Liver (tissue), 9 donors: ENCODE measurements around the gene WWOX. TPM values are rescaled to one million over a fixed set of nuclear protein-coding genes. Genes with fewer than 3 reads are reported as not detected.

Experiments
- DNase-seq: peaks from one replicate; pipeline ENCODE4 v3.0.0-alpha.2; 2017; ENCODE audit warnings: low spot score
- H3K27ac ChIP-seq, 2 donors: one replicate each; pipeline ENCODE4 v1.7.0; 2013; ENCODE audit warnings: inconsistent platforms in 2 of 2, low read length in 2 of 2, control low read depth in 1 of 2, low read depth in 1 of 2, mild to moderate bottlenecking in 1 of 2
- H3K27me3 ChIP-seq, 4 donors: one replicate each; pipeline versions ENCODE4 v1.6.1 to v1.7.0; 2013; ENCODE audit warnings: low read length in 3 of 4, inconsistent platforms in 1 of 4, mild to moderate bottlenecking in 1 of 4, moderate library complexity in 1 of 4; ENCODE audit not compliant: control insufficient read depth in 4 of 4, insufficient read depth in 4 of 4
- H3K36me3 ChIP-seq, 4 donors: one replicate each; pipeline versions ENCODE4 v1.6.1 to v1.7.0; 2013; ENCODE audit warnings: low read length in 3 of 4, mild to moderate bottlenecking in 3 of 4, low read depth in 1 of 4, moderate library complexity in 1 of 4; ENCODE audit not compliant: control insufficient read depth in 4 of 4, insufficient read depth in 3 of 4
- H3K4me1 ChIP-seq, 4 donors: one replicate each; pipeline versions ENCODE4 v1.6.1 to v1.7.0; 2013; ENCODE audit warnings: low read length in 3 of 4, mild to moderate bottlenecking in 3 of 4, moderate library complexity in 1 of 4; ENCODE audit not compliant: control insufficient read depth in 4 of 4, insufficient read depth in 4 of 4
- H3K4me3 ChIP-seq, 3 donors: one replicate each; pipeline versions ENCODE4 v1.6.1 to v1.7.0; 2013; ENCODE audit warnings: low read length in 3 of 3, control low read depth in 1 of 3, low read depth in 1 of 3, mild to moderate bottlenecking in 1 of 3
- H3K9ac ChIP-seq, 2 donors: one replicate each; pipeline ENCODE4 v1.7.0; 2013; ENCODE audit warnings: low read length in 2 of 2, mild to moderate bottlenecking in 2 of 2, moderate library complexity in 2 of 2, control low read depth in 1 of 2, low read depth in 1 of 2
- H3K9me3 ChIP-seq, 4 donors: one replicate each; pipeline versions ENCODE4 v1.6.1 to v1.7.0; 2013; ENCODE audit warnings: low read length in 3 of 4; ENCODE audit not compliant: control insufficient read depth in 4 of 4
- EGR1 ChIP-seq, 2 donors: IDR thresholded peaks; 2 replicates each; pipeline ENCODE4 v1.6.1; 2016 to 2018; ENCODE audit warnings: antibody characterized with exemption in 2 of 2, low read depth in 2 of 2
- FOXA1 ChIP-seq: IDR thresholded peaks from 2 replicates; pipeline ENCODE4 v1.6.1; 2016; ENCODE audit warnings: antibody characterized with exemption
- FOXA2 ChIP-seq: IDR thresholded peaks from 2 replicates; pipeline ENCODE4 v1.6.1; 2016; ENCODE audit warnings: antibody characterized with exemption
- GABPA ChIP-seq, 2 donors: IDR thresholded peaks in 1 of 2; conservative IDR thresholded peaks in 1 of 2; 2 replicates each; pipeline ENCODE4 v1.6.1; 2016; ENCODE audit warnings: antibody characterized with exemption in 2 of 2, mild to moderate bottlenecking in 1 of 2, moderate library complexity in 1 of 2
- HNF4A ChIP-seq, 2 donors: conservative IDR thresholded peaks; 2 replicates each; pipeline ENCODE4 v1.6.1; 2016; ENCODE audit warnings: antibody characterized with exemption in 2 of 2, mild to moderate bottlenecking in 2 of 2
- HNF4G ChIP-seq: IDR thresholded peaks from 2 replicates; pipeline ENCODE4 v1.6.1; 2016; ENCODE audit warnings: antibody characterized with exemption
- JUND ChIP-seq, 2 donors: IDR thresholded peaks; 2 replicates each; pipeline ENCODE4 v1.6.1; 2016; ENCODE audit warnings: antibody characterized with exemption in 2 of 2
- NR2F2 ChIP-seq: IDR thresholded peaks from 2 replicates; pipeline ENCODE4 v1.6.1; 2016; ENCODE audit warnings: antibody characterized with exemption
- RAD21 ChIP-seq, 2 donors: IDR thresholded peaks; 2 replicates each; pipeline ENCODE4 v1.6.1; 2016; ENCODE audit warnings: antibody characterized with exemption in 2 of 2, mild to moderate bottlenecking in 2 of 2
- RXRA ChIP-seq, 2 donors: IDR thresholded peaks; 2 replicates each; pipeline ENCODE4 v1.6.1; 2017 to 2018; ENCODE audit warnings: antibody characterized with exemption in 2 of 2, mild to moderate bottlenecking in 1 of 2
- SP1 ChIP-seq: IDR thresholded peaks from 2 replicates; pipeline ENCODE4 v1.6.1; 2018; ENCODE audit warnings: antibody characterized with exemption, mild to moderate bottlenecking
- TAF1 ChIP-seq: conservative IDR thresholded peaks from 2 replicates; pipeline ENCODE4 v1.6.1; 2016; ENCODE audit warnings: antibody characterized with exemption, mild to moderate bottlenecking
- YY1 ChIP-seq: IDR thresholded peaks from 2 replicates; pipeline ENCODE4 v1.6.1; 2016; ENCODE audit warnings: antibody characterized with exemption, mild to moderate bottlenecking
- whole genome bisulfite sequencing: extraction: QIAGEN DNeasy Blood & Tissue Kit; methylation state at CpG from one replicate; pipeline ENCODE4 v1.1.7; 2013; 5-methylcytosine and 5-hydroxymethylcytosine counted together
- polyA plus RNA-seq, 2 donors: library from polyadenylated mRNA; stranded (reverse) in 1 of 2; unstranded in 1 of 2; fragments of 200-250 nt in 1 of 2; fragments of >200 nt in 1 of 2; fragmentation: Nextera tagmentation in 1 of 2; extraction: Ambion mirVana in 1 of 2; gene quantifications; one replicate each; pipeline versions ENCODE4 v1.2.1 to v1.2.3, GENCODE V29; 2013 to 2015
- total RNA-seq, 2 donors: library from RNA; depleted of rRNA; stranded (reverse); fragments of >200 nt; gene quantifications; one replicate each; pipeline ENCODE4 v1.2.3, GENCODE V29; 2014
- TF ChIP-seq, protein P1 (sequence below): IDR thresholded peaks from 2 replicates; pipeline ENCODE4 v1.6.1; 2016; ENCODE audit warnings: antibody characterized with exemption
- TF ChIP-seq, protein P2 (sequence below): fragments of 150-350 bp; IDR thresholded peaks from 2 replicates; pipeline ENCODE4 v1.5.1; 2017; ENCODE audit warnings: improper control_type of control experiment, low read depth, low read length; ENCODE audit not compliant: missing input control
- TF ChIP-seq, protein P3 (sequence below): IDR thresholded peaks from 2 replicates; pipeline ENCODE4 v1.6.1; 2016; ENCODE audit warnings: antibody characterized with exemption
- TF ChIP-seq, protein P4 (sequence below): IDR thresholded peaks from 2 replicates; pipeline ENCODE4 v1.6.1; 2016; ENCODE audit warnings: antibody characterized with exemption
- donor health status: healthy.
- donor health status: healthy.
- donor health status: healthy.
- donor health status: healthy.
- donor health status: healthy.

The WWOX gene
- total and polyA plus RNA-seq, 4 donors, result 9.8 to 46.0 (median 15.3) TPM

DNA sequence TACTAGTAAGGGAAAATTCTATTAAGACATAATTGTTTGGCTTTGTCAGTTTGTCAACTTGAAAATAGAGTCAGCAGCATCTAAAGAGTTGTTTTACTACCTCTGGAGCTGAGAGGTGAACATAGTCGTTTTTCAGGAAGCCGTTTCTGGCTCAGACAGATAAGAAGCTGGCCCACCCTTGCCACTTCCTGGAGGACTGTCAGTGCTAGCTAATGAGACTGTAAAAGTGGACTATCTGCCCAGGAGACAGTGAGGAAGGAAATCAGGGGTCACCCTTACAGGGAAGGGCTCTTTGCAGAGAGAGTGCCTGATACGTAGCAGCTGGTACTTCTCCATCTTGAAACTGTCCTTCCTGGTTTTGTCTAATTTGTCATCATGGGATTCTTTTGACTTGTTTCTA lies 328.7 kb downstream of the WWOX start:
- no peak overlapping the region for H3K9ac ChIP-seq
- TF ChIP-seq SP1 (no peak), TAF1 (no peak), GABPA (IDR thresholded peaks at IDR 0.05 in 1 of 2, conservative IDR thresholded peaks at IDR 0.05 in 1 of 2) (no peak), YY1 (no peak), HNF4G (no peak), HNF4A (conservative IDR thresholded peaks at IDR 0.05) (no peak), RXRA (IDR thresholded peaks at IDR 0.05) (no peak), FOXA1 (no peak), RAD21 (IDR thresholded peaks at IDR 0.05) (no peak), NR2F2 (no peak)
- TF ChIP-seq, protein P1, sequence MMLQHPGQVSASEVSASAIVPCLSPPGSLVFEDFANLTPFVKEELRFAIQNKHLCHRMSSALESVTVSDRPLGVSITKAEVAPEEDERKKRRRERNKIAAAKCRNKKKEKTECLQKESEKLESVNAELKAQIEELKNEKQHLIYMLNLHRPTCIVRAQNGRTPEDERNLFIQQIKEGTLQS, result no peak
- TF ChIP-seq, protein P2, sequence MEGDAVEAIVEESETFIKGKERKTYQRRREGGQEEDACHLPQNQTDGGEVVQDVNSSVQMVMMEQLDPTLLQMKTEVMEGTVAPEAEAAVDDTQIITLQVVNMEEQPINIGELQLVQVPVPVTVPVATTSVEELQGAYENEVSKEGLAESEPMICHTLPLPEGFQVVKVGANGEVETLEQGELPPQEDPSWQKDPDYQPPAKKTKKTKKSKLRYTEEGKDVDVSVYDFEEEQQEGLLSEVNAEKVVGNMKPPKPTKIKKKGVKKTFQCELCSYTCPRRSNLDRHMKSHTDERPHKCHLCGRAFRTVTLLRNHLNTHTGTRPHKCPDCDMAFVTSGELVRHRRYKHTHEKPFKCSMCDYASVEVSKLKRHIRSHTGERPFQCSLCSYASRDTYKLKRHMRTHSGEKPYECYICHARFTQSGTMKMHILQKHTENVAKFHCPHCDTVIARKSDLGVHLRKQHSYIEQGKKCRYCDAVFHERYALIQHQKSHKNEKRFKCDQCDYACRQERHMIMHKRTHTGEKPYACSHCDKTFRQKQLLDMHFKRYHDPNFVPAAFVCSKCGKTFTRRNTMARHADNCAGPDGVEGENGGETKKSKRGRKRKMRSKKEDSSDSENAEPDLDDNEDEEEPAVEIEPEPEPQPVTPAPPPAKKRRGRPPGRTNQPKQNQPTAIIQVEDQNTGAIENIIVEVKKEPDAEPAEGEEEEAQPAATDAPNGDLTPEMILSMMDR, result no peak
- TF ChIP-seq, protein P3, sequence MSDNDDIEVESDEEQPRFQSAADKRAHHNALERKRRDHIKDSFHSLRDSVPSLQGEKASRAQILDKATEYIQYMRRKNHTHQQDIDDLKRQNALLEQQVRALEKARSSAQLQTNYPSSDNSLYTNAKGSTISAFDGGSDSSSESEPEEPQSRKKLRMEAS, result no peak
- TF ChIP-seq, protein P4, sequence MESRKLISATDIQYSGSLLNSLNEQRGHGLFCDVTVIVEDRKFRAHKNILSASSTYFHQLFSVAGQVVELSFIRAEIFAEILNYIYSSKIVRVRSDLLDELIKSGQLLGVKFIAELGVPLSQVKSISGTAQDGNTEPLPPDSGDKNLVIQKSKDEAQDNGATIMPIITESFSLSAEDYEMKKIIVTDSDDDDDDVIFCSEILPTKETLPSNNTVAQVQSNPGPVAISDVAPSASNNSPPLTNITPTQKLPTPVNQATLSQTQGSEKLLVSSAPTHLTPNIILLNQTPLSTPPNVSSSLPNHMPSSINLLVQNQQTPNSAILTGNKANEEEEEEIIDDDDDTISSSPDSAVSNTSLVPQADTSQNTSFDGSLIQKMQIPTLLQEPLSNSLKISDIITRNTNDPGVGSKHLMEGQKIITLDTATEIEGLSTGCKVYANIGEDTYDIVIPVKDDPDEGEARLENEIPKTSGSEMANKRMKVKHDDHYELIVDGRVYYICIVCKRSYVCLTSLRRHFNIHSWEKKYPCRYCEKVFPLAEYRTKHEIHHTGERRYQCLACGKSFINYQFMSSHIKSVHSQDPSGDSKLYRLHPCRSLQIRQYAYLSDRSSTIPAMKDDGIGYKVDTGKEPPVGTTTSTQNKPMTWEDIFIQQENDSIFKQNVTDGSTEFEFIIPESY, result no peak
- DNase-seq, result no peak
- no peaks in the 10 kb centered on the region for H3K27me3 ChIP-seq
- peaks cover 0 to 2% (median under 1%) of the 10 kb centered on the region in 4 donors for H3K36me3 ChIP-seq
- H3K9me3 ChIP-seq, result no peaks in the 10 kb centered on the region
- WGBS, result 71% methylated on average over 3 of the region's 3 CpGs
- no peak overlapping the region for H3K27ac ChIP-seq
- H3K4me3 ChIP-seq, result no peak overlapping the region
- H3K4me1 ChIP-seq, result no peaks in the 10 kb centered on the region

DNA sequence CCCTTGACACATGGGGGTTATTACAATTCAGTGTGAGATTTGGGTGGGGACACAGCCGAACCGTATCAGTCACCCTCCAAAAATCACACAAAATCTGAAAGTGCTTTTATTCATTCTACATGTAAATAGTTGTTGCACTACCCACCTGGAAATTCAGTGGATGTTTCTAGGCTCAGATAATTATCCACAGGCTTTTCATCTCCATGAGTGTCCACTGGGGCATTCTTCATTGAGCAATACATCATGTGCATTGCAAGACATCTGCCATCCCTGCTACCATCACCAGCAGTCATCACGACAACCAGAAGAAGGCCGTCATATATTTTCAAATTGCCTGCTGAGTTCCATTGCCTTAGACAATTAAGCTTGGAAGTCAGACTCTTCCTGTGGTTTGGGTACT lies 330.8 kb downstream of the WWOX start:
- H3K27me3 ChIP-seq, result no peaks in the 10 kb centered on the region
- no peak overlapping the region for H3K9ac ChIP-seq
- no peaks in the 10 kb centered on the region for H3K9me3 ChIP-seq
- H3K36me3 ChIP-seq, result peaks cover 0 to 2% (median under 1%) of the 10 kb centered on the region in 4 donors
- DNase-seq, result no peak
- no peak for TF ChIP-seq JUND (IDR thresholded peaks at IDR 0.05)
- no peak for TF ChIP-seq FOXA2
- TF ChIP-seq HNF4A (conservative IDR thresholded peaks at IDR 0.05), result no peak
- TF ChIP-seq, protein P4, result no peak
- TF ChIP-seq, protein P1, result no peak
- no peak for TF ChIP-seq YY1
- no peak for TF ChIP-seq RAD21 (IDR thresholded peaks at IDR 0.05)
- no peak for TF ChIP-seq TAF1
- TF ChIP-seq HNF4G, result no peak
- no peak for TF ChIP-seq EGR1 (IDR thresholded peaks at IDR 0.05; ENCODE audit: low read depth in 2 of 2)
- TF ChIP-seq GABPA (IDR thresholded peaks at IDR 0.05 in 1 of 2, conservative IDR thresholded peaks at IDR 0.05 in 1 of 2), result no peak
- no peak for TF ChIP-seq NR2F2
- TF ChIP-seq FOXA1, result no peak
- TF ChIP-seq SP1, result no peak
- TF ChIP-seq, protein P2, result no peak
- WGBS, result 99% methylated on average over 4 of the region's 4 CpGs
- H3K4me3 ChIP-seq, result no peak overlapping the region
- no peak overlapping the region for H3K27ac ChIP-seq
- H3K4me1 ChIP-seq, result no peaks in the 10 kb centered on the region
